ENCODE results near the gene CEP350.
A peak's percentile ranks its signal among the peaks of the same experiment; 100 is the strongest.

CEP350 gene

DNA sequence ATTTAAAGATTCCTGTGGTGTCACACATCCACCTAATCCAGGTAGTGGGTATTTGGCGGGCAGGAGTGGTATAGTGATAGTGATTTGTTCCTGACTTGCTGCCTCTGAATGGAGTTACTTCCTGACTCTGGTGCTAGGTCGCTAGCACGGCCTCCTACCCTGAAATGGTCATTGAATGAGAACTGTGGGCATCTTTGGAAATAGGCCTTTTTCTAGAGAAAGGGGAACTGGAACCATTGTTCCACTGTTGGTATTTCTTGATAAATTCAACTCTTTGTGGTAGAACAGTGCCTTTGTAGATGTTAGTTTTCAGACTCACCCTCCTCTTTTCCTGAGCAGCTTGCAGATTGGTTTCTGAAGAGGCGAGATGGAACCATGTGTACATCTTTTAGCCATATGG, 201.6 kb downstream of the CEP350 start:
- Histone ChIP-seq H3K36me3 (ENCODE audit: control insufficient read depth in 4 of 4, insufficient read depth in 4 of 4, low read length in 3 of 4) (peaks cover 0 to 6% (median 1%) of the 10 kb centered on the region in 4 experiments), H3K4me3 (ENCODE audit: control insufficient read depth in 1 of 7, extremely low read depth in 1 of 7, insufficient read depth in 4 of 7, low read depth in 2 of 7, low read length in 6 of 7) (peak overlapping the region in 3 of 7 experiments; percentile 75 to 91 (median 84)), H3K27ac (ENCODE audit: insufficient read depth in 1 of 2, low read depth in 1 of 2, low read length in 2 of 2, poor library complexity in 1 of 2, severe bottlenecking in 2 of 2) (no peak overlapping the region), H3K4me1 (ENCODE audit: control extremely low read depth in 1 of 4, control insufficient read depth in 4 of 4, insufficient read depth in 4 of 4, low read length in 3 of 4) (peaks cover 8 to 44% (median 20%) of the 10 kb centered on the region in 4 experiments), H3K27me3 (replicated peaks in 2 of 5; ENCODE audit: control insufficient read depth in 4 of 5, insufficient read depth in 5 of 5, low read length in 4 of 5) (no peaks in the 10 kb centered on the region), H3K9me3 (ENCODE audit: control extremely low read depth in 1 of 5, control insufficient read depth in 4 of 5, insufficient read depth in 2 of 5, low read depth in 1 of 5, low read length in 4 of 5) (no peaks in the 10 kb centered on the region)
- ChIA-PET POLR2A (no interaction called here), CTCF (interaction anchor here (1.9 to 6.9 kb wide), 2 partner anchors 13 to 20 kb away, joined by 4 to 56 read pairs; no protein-coding TSS in a partner anchor)
- peak in 2 of 3 donors; percentile 36 to 50 for DNase-seq
- WGBS (ENCODE audit: insufficient coverage) = 100% methylated on average over 2 of the region's 4 CpGs

DNA sequence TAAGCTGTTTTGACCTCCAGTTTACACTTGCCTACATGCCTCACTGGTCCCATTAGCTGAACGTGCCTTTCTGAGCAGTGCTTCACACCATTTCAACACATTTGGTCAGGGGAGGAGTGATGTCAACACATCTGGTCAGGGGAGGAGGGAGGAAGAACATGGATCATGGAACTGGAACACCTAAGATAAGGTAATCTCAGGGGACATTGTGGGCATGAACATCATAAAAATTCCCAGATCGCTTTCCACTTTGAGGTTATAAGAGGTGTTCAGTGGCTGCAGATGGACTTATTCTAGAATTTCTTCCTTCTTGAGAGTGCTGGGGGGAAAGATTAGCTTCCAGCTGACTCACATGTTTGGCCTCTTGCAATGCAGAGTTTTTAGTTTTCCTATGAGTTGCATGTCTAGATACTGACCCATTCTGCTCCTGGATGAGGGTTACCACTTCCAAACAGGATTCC, 202.1 kb downstream of the CEP350 start:
- H3K4me3 ChIP-seq (ENCODE audit: control insufficient read depth in 1 of 7, extremely low read depth in 1 of 7, insufficient read depth in 4 of 7, low read depth in 2 of 7, low read length in 6 of 7) = no peak overlapping the region
- POLR2A ChIA-PET = no interaction called here
- 100% methylated on average over 1 of the region's 2 CpGs for WGBS (ENCODE audit: insufficient coverage)
- H3K9me3 ChIP-seq (ENCODE audit: control extremely low read depth in 1 of 5, control insufficient read depth in 4 of 5, insufficient read depth in 2 of 5, low read depth in 1 of 5, low read length in 4 of 5) = no peaks in the 10 kb centered on the region
- no peak overlapping the region for H3K27ac ChIP-seq (ENCODE audit: insufficient read depth in 1 of 2, low read depth in 1 of 2, low read length in 2 of 2, poor library complexity in 1 of 2, severe bottlenecking in 2 of 2)
- no peaks in the 10 kb centered on the region for H3K27me3 ChIP-seq (replicated peaks in 2 of 5; ENCODE audit: control insufficient read depth in 4 of 5, insufficient read depth in 5 of 5, low read length in 4 of 5)
- CTCF ChIA-PET = interaction anchor here (1.9 to 6.9 kb wide), 2 partner anchors 12 to 19 kb away, joined by 4 to 56 read pairs; no protein-coding TSS in a partner anchor
- no peak for DNase-seq
- peaks cover 0 to 6% (median 1%) of the 10 kb centered on the region in 4 experiments for H3K36me3 ChIP-seq (ENCODE audit: control insufficient read depth in 4 of 4, insufficient read depth in 4 of 4, low read length in 3 of 4)
- peaks cover 8 to 39% (median 20%) of the 10 kb centered on the region in 4 experiments for H3K4me1 ChIP-seq (ENCODE audit: control extremely low read depth in 1 of 4, control insufficient read depth in 4 of 4, insufficient read depth in 4 of 4, low read length in 3 of 4)

DNA sequence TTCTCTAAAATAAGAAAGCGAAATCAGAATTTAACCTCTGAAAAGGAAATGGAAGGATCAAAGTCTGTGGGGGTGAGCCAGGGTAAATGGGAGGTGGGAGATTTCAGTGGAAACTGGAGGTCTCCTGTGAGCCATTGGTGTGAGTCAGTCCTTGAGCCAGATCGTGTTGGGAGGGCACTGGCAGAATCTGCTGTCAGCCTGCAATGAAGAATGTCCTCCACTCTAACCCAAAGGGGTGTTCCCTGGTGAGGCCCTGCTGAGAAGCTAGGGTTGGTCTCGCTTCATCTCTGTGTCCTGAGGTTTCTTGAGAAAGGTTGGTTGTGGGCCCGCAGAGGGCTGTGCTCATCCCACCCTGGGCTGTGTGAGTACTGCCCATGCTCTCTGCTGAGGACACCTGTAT, 202.5 kb downstream of the CEP350 start:
- POLR2A ChIA-PET = no interaction called here
- Histone ChIP-seq H3K4me3 (ENCODE audit: control insufficient read depth in 1 of 7, extremely low read depth in 1 of 7, insufficient read depth in 4 of 7, low read depth in 2 of 7, low read length in 6 of 7) (no peak overlapping the region), H3K27me3 (replicated peaks in 2 of 5; ENCODE audit: control insufficient read depth in 4 of 5, insufficient read depth in 5 of 5, low read length in 4 of 5) (no peaks in the 10 kb centered on the region), H3K9me3 (ENCODE audit: control extremely low read depth in 1 of 5, control insufficient read depth in 4 of 5, insufficient read depth in 2 of 5, low read depth in 1 of 5, low read length in 4 of 5) (no peaks in the 10 kb centered on the region), H3K4me1 (ENCODE audit: control extremely low read depth in 1 of 4, control insufficient read depth in 4 of 4, insufficient read depth in 4 of 4, low read length in 3 of 4) (peaks cover 8 to 39% (median 20%) of the 10 kb centered on the region in 4 experiments), H3K36me3 (ENCODE audit: control insufficient read depth in 4 of 4, insufficient read depth in 4 of 4, low read length in 3 of 4) (peaks cover 0 to 6% (median 1%) of the 10 kb centered on the region in 4 experiments), H3K27ac (ENCODE audit: insufficient read depth in 1 of 2, low read depth in 1 of 2, low read length in 2 of 2, poor library complexity in 1 of 2, severe bottlenecking in 2 of 2) (no peak overlapping the region)
- 100% methylated on average over 4 of the region's 4 CpGs for WGBS (ENCODE audit: insufficient coverage)
- no peak for DNase-seq
- CTCF ChIA-PET = interaction anchor here (1.5 to 6.9 kb wide), 3 partner anchors 12 to 22 kb away, joined by 4 to 56 read pairs (median 5); no protein-coding TSS in a partner anchor

DNA sequence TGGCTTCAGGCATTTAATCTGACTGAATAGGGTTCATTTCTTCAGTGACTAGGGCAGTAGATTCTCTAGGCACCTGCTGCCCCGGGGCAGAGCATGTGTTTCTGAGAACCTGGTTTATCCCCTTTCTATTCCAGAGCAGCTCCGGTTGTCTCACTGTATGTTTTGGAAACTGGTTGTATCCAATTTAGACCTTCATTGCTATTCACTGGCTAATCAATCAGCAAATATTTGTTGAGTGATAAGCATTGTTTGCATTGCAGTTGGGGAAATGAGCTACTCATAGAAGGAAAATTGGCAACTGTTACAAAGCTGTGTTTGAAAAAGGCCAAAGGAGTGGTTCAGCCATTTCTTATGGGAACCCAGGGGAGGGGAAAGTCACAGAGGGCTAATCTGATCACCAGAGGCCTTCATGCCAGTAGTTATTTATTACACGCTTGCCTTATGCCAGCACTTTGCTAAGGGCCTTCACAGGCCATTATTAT, 203.0 kb downstream of the CEP350 start:
- POLR2A ChIA-PET = no interaction called here
- Histone ChIP-seq H3K27ac (ENCODE audit: insufficient read depth in 1 of 2, low read depth in 1 of 2, low read length in 2 of 2, poor library complexity in 1 of 2, severe bottlenecking in 2 of 2) (no peak overlapping the region), H3K4me3 (ENCODE audit: control insufficient read depth in 1 of 7, extremely low read depth in 1 of 7, insufficient read depth in 4 of 7, low read depth in 2 of 7, low read length in 6 of 7) (no peak overlapping the region)

DNA sequence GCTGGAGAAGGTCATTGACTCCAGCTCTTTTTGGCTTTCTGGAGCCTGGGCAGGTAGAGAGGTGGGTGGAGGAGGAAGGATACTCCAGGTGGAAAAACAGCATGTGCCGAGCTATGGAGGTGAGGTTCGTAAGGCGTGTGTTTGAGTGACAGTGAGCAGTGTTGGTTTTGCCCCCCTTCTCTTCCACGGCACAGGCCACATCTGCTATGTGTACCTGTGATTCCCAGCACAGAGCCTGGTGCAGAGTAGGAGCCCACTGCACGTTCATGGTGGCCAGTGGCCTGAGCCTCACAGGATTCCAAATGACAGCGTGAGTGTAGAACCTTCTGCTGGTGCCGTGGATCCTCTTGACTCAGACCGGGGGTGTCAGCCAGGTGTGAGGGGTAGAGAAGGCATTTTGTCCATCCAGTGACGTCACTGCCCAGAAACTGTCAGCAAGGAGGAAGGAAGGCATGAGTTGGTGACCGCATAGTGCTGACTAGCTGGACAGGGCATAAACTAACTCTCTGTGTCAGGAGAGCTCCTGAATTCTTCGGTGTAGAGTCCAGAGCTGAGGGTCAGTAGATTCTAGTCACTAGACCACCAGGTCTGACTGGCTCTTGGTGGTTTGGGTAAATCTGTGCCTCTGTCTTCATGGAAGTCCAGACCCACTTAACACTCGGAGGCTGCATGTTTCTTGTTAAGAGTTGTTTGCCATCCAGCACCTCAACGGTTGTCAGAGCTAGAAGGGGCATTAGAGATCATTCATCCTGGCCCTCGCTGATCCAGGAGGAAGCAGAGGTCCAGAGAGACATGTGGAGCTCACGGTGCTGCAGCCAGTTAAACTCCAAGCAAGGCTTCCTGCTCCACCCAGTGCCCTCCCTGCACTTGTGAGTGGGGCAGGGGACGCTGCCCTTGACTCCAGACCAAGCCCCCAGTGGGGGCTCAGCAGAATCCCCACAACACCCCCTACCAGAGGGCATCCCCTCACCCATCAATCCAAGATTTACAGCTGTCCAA, 203.8 kb downstream of the CEP350 start:
- no peak for DNase-seq
- H3K9me3 ChIP-seq (ENCODE audit: control extremely low read depth in 1 of 5, control insufficient read depth in 4 of 5, insufficient read depth in 2 of 5, low read depth in 1 of 5, low read length in 4 of 5) = no peaks in the 10 kb centered on the region
- H3K4me3 ChIP-seq (ENCODE audit: control insufficient read depth in 1 of 7, extremely low read depth in 1 of 7, insufficient read depth in 4 of 7, low read depth in 2 of 7, low read length in 6 of 7) = no peak overlapping the region
- no peak overlapping the region for H3K27ac ChIP-seq (ENCODE audit: insufficient read depth in 1 of 2, low read depth in 1 of 2, low read length in 2 of 2, poor library complexity in 1 of 2, severe bottlenecking in 2 of 2)
- H3K27me3 ChIP-seq (replicated peaks in 2 of 5; ENCODE audit: control insufficient read depth in 4 of 5, insufficient read depth in 5 of 5, low read length in 4 of 5) = no peaks in the 10 kb centered on the region
- peaks cover 10 to 48% (median 26%) of the 10 kb centered on the region in 4 experiments for H3K4me1 ChIP-seq (ENCODE audit: control extremely low read depth in 1 of 4, control insufficient read depth in 4 of 4, insufficient read depth in 4 of 4, low read length in 3 of 4)
- 94% methylated on average over 11 of the region's 16 CpGs for WGBS (ENCODE audit: insufficient coverage)
- peaks cover 0 to 6% (median 1%) of the 10 kb centered on the region in 4 experiments for H3K36me3 ChIP-seq (ENCODE audit: control insufficient read depth in 4 of 4, insufficient read depth in 4 of 4, low read length in 3 of 4)
- POLR2A ChIA-PET = no interaction called here
- CTCF ChIA-PET = interaction anchor here (1.1 to 6.9 kb wide), 6 partner anchors 10 to 291 kb away, joined by 3 to 56 read pairs (median 4); no protein-coding TSS in a partner anchor

More for the DNA sequence above, 203.0 kb downstream of the CEP350 start:
- DNase-seq = no peak
- WGBS (ENCODE audit: insufficient coverage) = 100% methylated on average over 3 of the region's 3 CpGs
- peaks cover 8 to 43% (median 22%) of the 10 kb centered on the region in 4 experiments for H3K4me1 ChIP-seq (ENCODE audit: control extremely low read depth in 1 of 4, control insufficient read depth in 4 of 4, insufficient read depth in 4 of 4, low read length in 3 of 4)
- CTCF ChIA-PET = interaction anchor here (1.1 to 6.9 kb wide), 5 partner anchors 11 to 24 kb away, joined by 3 to 56 read pairs (median 4); no protein-coding TSS in a partner anchor
- H3K9me3 ChIP-seq (ENCODE audit: control extremely low read depth in 1 of 5, control insufficient read depth in 4 of 5, insufficient read depth in 2 of 5, low read depth in 1 of 5, low read length in 4 of 5) = no peaks in the 10 kb centered on the region
- no peaks in the 10 kb centered on the region for H3K27me3 ChIP-seq (replicated peaks in 2 of 5; ENCODE audit: control insufficient read depth in 4 of 5, insufficient read depth in 5 of 5, low read length in 4 of 5)
- peaks cover 0 to 6% (median 1%) of the 10 kb centered on the region in 4 experiments for H3K36me3 ChIP-seq (ENCODE audit: control insufficient read depth in 4 of 4, insufficient read depth in 4 of 4, low read length in 3 of 4)

DNA sequence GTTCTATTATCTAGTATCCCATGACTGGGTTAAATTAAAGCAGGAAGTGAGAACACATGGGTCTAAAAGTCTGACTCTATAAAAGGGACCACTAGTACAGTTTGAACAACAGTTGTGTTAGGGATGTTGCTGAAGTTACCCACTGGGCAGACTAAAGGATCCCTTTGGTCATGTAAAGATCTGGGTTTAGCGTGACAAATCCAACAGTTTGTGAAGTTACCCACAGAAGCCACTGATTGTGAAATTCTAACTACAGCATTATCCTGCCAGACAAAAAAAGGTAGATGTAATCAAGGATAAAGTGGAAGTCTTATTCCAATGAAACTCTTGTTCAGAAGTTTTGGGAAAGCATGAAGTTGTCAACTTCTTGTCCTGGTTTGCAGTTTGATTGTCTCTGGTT, 205.7 kb downstream of the CEP350 start:
- 100% methylated on average over 1 of the region's 1 CpG for WGBS (ENCODE audit: insufficient coverage)
- no peaks in the 10 kb centered on the region for H3K27me3 ChIP-seq (replicated peaks in 2 of 5; ENCODE audit: control insufficient read depth in 4 of 5, insufficient read depth in 5 of 5, low read length in 4 of 5)
- H3K27ac ChIP-seq (ENCODE audit: insufficient read depth in 1 of 2, low read depth in 1 of 2, low read length in 2 of 2, poor library complexity in 1 of 2, severe bottlenecking in 2 of 2) = no peak overlapping the region
- peak in 1 of 3 donors; percentile 22 for DNase-seq
- H3K36me3 ChIP-seq (ENCODE audit: control insufficient read depth in 4 of 4, insufficient read depth in 4 of 4, low read length in 3 of 4) = peaks cover 0 to 6% (median 1%) of the 10 kb centered on the region in 4 experiments
- H3K4me1 ChIP-seq (ENCODE audit: control extremely low read depth in 1 of 4, control insufficient read depth in 4 of 4, insufficient read depth in 4 of 4, low read length in 3 of 4) = peaks cover 9 to 49% (median 17%) of the 10 kb centered on the region in 4 experiments
- H3K9me3 ChIP-seq (ENCODE audit: control extremely low read depth in 1 of 5, control insufficient read depth in 4 of 5, insufficient read depth in 2 of 5, low read depth in 1 of 5, low read length in 4 of 5) = no peaks in the 10 kb centered on the region
- ChIA-PET CTCF (interaction anchor here (1.4 kb wide), 1 partner anchor 28 kb away, joined by 3 read pairs; no protein-coding TSS in a partner anchor), POLR2A (no interaction called here)
- H3K4me3 ChIP-seq (ENCODE audit: control insufficient read depth in 1 of 7, extremely low read depth in 1 of 7, insufficient read depth in 4 of 7, low read depth in 2 of 7, low read length in 6 of 7) = no peak overlapping the region

All from common myeloid progenitor, CD34-positive (primary cell).